Measurements from ENCODE around the gene NRROS. TPM values are rescaled to one million over a fixed set of nuclear protein-coding genes. Genes with fewer than 3 reads are reported as not detected.
A peak's percentile ranks its signal among the peaks of the same experiment; 100 is the strongest.
"Not testable (repeated sequence)": the region's sequence is repeated elsewhere in the genome, so short reads cannot be mapped to it uniquely, and the experiment has no call there.

Gene NRROS
- total RNA-seq, result 1 to 10 TPM; 2.1 to 3.2 TPM
- 0.57 TPM for polyA plus RNA-seq (2013, experiment 1 of 2)
- polyA plus RNA-seq (2013, experiment 2 of 2), result 0.33 TPM
- long read RNA-seq, experiment 1, result 0 reads
- long read RNA-seq, experiment 2, result 0 reads
- long read RNA-seq, experiment 3, partial matches to known transcripts, result 0 of 2 reads
- long read RNA-seq, experiment 3, other reads (novel, unspliced or antisense), result 2 of 2 reads
- long read RNA-seq, experiment 4, partial matches to known transcripts, result 0 of 2 reads
- long read RNA-seq, experiment 4, other reads (novel, unspliced or antisense), result 2 of 2 reads

- H3K27me3 Mint-ChIP-seq (ENCODE audit: insufficient read depth), result peaks cover 22% of the 10 kb centered on the region
- no peaks in the 10 kb centered on the region for H3K4me1 ChIP-seq (ENCODE audit: control insufficient read depth, insufficient read depth, low read length)
- H3K36me3 Mint-ChIP-seq (ENCODE audit: low read depth), result no peaks in the 10 kb centered on the region
- no peak within 1 kb of the TSS for H3K4me3 ChIP-seq (ENCODE audit: low read length)
- H3K27ac Mint-ChIP-seq, result no peak within 1 kb of the TSS
- H3K27me3 ChIP-seq (ENCODE audit: control insufficient read depth, insufficient read depth, low read length, poor library complexity, severe bottlenecking), result peaks cover 22% of the 10 kb centered on the region
- 46 to 50% methylated on average over 28 to 65 of the region's 65 CpGs for WGBS, 2 experiments (ENCODE audit: insufficient coverage in 1 of 2, insufficient read length in 1 of 2)
- no peak for TF ChIP-seq CTCF (conservative IDR thresholded peaks at IDR 0.05)
- no peak within 1 kb of the TSS for H3K9ac ChIP-seq (ENCODE audit: extremely low read depth, low read length, poor library complexity, severe bottlenecking)
- peak within 1 kb of the TSS; percentile 51 for H3K4me3 Mint-ChIP-seq
- H3K36me3 ChIP-seq (ENCODE audit: control insufficient read depth, insufficient read depth, low read length), result no peaks in the 10 kb centered on the region
- no peaks in the 10 kb centered on the region for H3K9me3 Mint-ChIP-seq
- peak; percentile 88 for DNase-seq
- H3K27ac ChIP-seq (ENCODE audit: low read depth, low read length), result no peak within 1 kb of the TSS
- peaks cover 5% of the 10 kb centered on the region for H3K4me1 Mint-ChIP-seq
- no peaks in the 10 kb centered on the region for H3K9me3 ChIP-seq (ENCODE audit: control insufficient read depth, low read length)
Measured at GRCh38 chr3:196639483-196640296, at the start of gene NRROS. NRROS (plus strand) TSS chr3:196639694; CDS start chr3:196654540, 14,846 bp downstream.

GRCh38 chr3:196590279-196590678 lies 49.2 kb upstream of the NRROS start:
- no peak overlapping the region for H3K4me3 ChIP-seq (ENCODE audit: low read length)
- no peak overlapping the region for H3K9ac ChIP-seq (ENCODE audit: extremely low read depth, low read length, poor library complexity, severe bottlenecking)
- Mint-ChIP-seq H3K27me3 (ENCODE audit: insufficient read depth) (no peaks in the 10 kb centered on the region), H3K27ac (no peak overlapping the region), H3K36me3 (ENCODE audit: low read depth) (peaks cover 11% of the 10 kb centered on the region), H3K4me3 (no peak overlapping the region), H3K9me3 (no peaks in the 10 kb centered on the region), H3K4me1 (peaks cover 18% of the 10 kb centered on the region)
- TF ChIP-seq CTCF (conservative IDR thresholded peaks at IDR 0.05), result no peak
- no peaks in the 10 kb centered on the region for H3K27me3 ChIP-seq (ENCODE audit: control insufficient read depth, insufficient read depth, low read length, poor library complexity, severe bottlenecking)
- peaks cover 11% of the 10 kb centered on the region for H3K36me3 ChIP-seq (ENCODE audit: control insufficient read depth, insufficient read depth, low read length)
- H3K4me1 ChIP-seq (ENCODE audit: control insufficient read depth, insufficient read depth, low read length), result no peaks in the 10 kb centered on the region
- H3K9me3 ChIP-seq (ENCODE audit: control insufficient read depth, low read length), result no peaks in the 10 kb centered on the region
- WGBS, 2 experiments (ENCODE audit: insufficient coverage in 1 of 2, insufficient read length in 1 of 2), result 93 to 98% methylated on average over 5 of the region's 5 CpGs
- no peak for DNase-seq
- no peak overlapping the region for H3K27ac ChIP-seq (ENCODE audit: low read depth, low read length)

GRCh38 chr3:196596355-196596754 lies 43.1 kb upstream of the NRROS start:
- no peaks in the 10 kb centered on the region for H3K36me3 ChIP-seq (ENCODE audit: control insufficient read depth, insufficient read depth, low read length)
- Mint-ChIP-seq H3K27me3 (ENCODE audit: insufficient read depth) (no peaks in the 10 kb centered on the region), H3K4me1 (no peaks in the 10 kb centered on the region), H3K36me3 (ENCODE audit: low read depth) (no peaks in the 10 kb centered on the region), H3K4me3 (no peak overlapping the region), H3K27ac (no peak overlapping the region), H3K9me3 (peaks cover 6% of the 10 kb centered on the region)
- DNase-seq, result no peak
- H3K4me1 ChIP-seq (ENCODE audit: control insufficient read depth, insufficient read depth, low read length), result no peaks in the 10 kb centered on the region
- WGBS, 2 experiments (ENCODE audit: insufficient coverage in 1 of 2, insufficient read length in 1 of 2), result 72 to 78% methylated on average over 5 of the region's 5 CpGs
- H3K9me3 ChIP-seq (ENCODE audit: control insufficient read depth, low read length), result no peaks in the 10 kb centered on the region
- H3K9ac ChIP-seq (ENCODE audit: extremely low read depth, low read length, poor library complexity, severe bottlenecking), result no peak overlapping the region
- no peaks in the 10 kb centered on the region for H3K27me3 ChIP-seq (ENCODE audit: control insufficient read depth, insufficient read depth, low read length, poor library complexity, severe bottlenecking)
- no peak overlapping the region for H3K27ac ChIP-seq (ENCODE audit: low read depth, low read length)
- no peak for TF ChIP-seq CTCF (conservative IDR thresholded peaks at IDR 0.05)
- no peak overlapping the region for H3K4me3 ChIP-seq (ENCODE audit: low read length)

GRCh38 chr3:196597971-196598733 lies 41.3 kb upstream of the NRROS start:
- peak overlapping the region; percentile 12 for H3K27ac Mint-ChIP-seq
- not testable (repeated sequence) for H3K4me1 Mint-ChIP-seq; H3K27me3 Mint-ChIP-seq (ENCODE audit: insufficient read depth); H3K4me3 ChIP-seq (ENCODE audit: low read length); H3K9ac ChIP-seq (ENCODE audit: extremely low read depth, low read length, poor library complexity, severe bottlenecking); H3K4me1 ChIP-seq (ENCODE audit: control insufficient read depth, insufficient read depth, low read length); H3K36me3 ChIP-seq (ENCODE audit: control insufficient read depth, insufficient read depth, low read length); DNase-seq; H3K9me3 Mint-ChIP-seq; H3K9me3 ChIP-seq (ENCODE audit: control insufficient read depth, low read length); H3K4me3 Mint-ChIP-seq; H3K36me3 Mint-ChIP-seq (ENCODE audit: low read depth); H3K27ac ChIP-seq (ENCODE audit: low read depth, low read length); H3K27me3 ChIP-seq (ENCODE audit: control insufficient read depth, insufficient read depth, low read length, poor library complexity, severe bottlenecking)
- 94 to 98% methylated on average over 16 to 24 of the region's 25 CpGs for WGBS, 2 experiments (ENCODE audit: insufficient coverage in 1 of 2, insufficient read length in 1 of 2)
